ENCODE data around the gene NIPBL.

Gene NIPBL

DNA sequence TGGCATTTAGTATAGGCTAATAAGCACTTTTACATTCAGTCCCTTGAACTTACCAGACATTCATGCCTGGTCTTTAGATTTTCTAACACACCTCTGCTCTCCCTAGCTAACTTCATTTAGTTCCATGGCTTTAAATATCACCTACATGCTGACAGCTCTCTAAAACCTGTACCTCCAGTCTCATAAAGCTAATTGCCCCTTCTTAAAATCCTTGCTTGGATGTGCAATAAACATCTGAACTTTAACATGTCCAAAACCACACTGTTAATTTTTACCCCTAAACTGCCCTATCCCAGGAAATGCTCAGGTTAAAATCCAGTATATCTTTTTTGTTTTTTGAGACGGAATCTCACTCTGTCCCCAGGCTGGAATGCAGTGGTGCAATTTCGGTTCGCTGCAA is 232.8 kb downstream of the NIPBL start:
- no peak for DNase-seq

DNA sequence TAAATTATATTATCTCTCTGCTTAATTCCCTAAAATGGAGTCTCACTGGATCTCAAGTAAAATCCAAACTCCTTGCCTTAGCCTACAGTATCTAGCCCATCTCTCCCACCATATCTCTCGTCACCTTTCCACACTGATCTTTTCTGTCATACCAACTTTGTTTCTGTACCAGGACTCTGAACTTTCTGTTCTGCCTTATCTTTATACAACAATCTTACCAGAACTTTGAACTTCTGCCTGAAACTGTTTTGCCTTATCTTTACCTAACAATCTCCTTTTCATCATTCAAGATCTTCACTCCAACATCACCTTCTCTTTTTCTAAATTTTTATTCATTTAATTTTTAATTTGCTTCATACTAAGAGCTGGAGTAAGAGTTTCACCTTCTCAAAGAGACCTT is 233.6 kb downstream of the NIPBL start:
- no peak for DNase-seq

DNA sequence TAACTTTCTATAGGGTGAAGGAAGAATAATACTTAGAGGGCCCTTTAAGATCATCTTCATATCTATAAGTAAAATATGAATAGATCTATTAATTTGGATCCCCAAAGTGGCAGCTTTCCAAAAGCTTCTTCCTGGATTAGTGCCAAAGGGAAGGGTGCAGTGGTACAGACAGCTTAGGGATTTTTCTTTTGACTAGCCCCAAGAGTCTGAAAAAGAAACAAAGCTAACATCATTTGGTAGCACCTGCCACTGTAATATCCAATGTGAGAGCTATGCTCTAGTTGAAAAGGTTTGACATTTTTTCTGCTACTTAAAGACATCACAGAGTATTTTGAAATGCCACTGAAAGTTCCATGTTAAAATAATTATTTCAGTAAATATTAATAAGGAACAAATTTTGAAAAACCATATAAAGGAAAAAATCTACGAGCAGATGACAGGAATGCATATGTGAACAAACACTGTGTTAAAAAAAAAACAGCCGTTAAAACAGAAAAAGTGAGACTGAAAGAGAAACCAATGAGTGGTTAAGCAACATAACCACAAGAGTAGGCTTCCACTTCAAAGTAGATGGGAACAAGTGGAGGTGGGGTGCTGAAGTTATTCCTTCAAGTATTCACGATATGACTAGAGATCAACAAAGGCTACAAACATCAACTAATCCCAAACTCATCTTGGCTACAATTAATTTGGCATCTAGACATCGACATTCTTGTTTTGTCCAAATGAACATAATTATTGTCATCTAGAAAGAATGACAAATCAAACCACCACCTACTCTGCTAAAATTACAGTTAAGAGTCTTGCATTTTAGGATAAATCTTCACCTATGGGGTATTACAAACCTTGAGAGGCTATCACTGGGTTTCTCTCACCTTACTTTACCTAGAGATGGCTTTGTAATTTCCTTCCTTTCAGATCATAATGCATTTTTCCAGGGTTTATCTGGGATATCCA is 235.1 kb downstream of the NIPBL start:
- peak in 1 of 2 donors; percentile 58 for DNase-seq

DNA sequence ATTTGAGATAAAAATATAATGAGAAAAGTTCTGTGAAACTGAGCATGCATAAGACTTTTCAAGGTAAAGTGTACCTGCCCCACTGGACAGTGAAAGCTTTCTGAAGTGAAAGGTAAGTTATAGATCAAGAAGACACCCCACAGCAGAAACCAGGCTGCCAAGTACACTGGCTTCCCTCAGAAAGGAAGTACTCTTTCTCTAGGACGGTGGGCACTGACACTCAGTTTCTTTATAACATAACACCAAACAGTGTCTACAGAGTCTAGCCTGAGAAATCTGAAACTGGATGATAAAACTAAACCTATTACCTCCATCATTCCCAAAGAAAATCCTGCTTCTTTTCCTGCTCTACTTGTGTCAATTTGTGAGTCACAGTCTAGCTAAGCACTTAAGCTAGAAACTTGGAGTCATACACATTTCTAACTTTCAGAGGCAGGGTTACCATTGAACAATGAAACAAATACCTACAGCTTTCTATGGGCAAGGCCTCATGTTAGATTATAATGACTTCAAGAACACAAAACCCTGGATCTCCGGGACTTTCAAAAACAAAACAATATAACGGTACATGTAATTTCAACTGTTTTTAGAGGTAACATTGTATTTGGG is 235.9 kb downstream of the NIPBL start:
- DNase-seq = no peak
